ENCODE data around the gene CCDC112.

GRCh38 chr5:115236599-115236998 lies 59.9 kb downstream of the CCDC112 start:
- TF ChIP-seq TCF12 (IDR thresholded peaks at IDR 0.05; ENCODE audit: low read depth) = no peak
- TF ChIP-seq EGR1 (IDR thresholded peaks at IDR 0.05) = no peak
- TF ChIP-seq FOXM1 (IDR thresholded peaks at IDR 0.05; ENCODE audit: borderline replicate concordance, low read depth) = no peak
- TF ChIP-seq EP300 (IDR thresholded peaks at IDR 0.05; ENCODE audit: borderline replicate concordance) = no peak
- no peak for TF ChIP-seq USF1 (IDR thresholded peaks at IDR 0.05)
- no peak for TF ChIP-seq TAF1 (IDR thresholded peaks at IDR 0.05; ENCODE audit: low read depth)
- no peak for TF ChIP-seq CREB1 (IDR thresholded peaks at IDR 0.05; ENCODE audit: low read depth)
- no peak for TF ChIP-seq NFIC (IDR thresholded peaks at IDR 0.05)
- no peak for TF ChIP-seq TEAD4 (IDR thresholded peaks at IDR 0.05)
- no peak for TF ChIP-seq REST (IDR thresholded peaks at IDR 0.05; ENCODE audit: low read depth)
- TF ChIP-seq ZBTB7A (IDR thresholded peaks at IDR 0.05; ENCODE audit: low read depth) = no peak
- TF ChIP-seq RAD21 (IDR thresholded peaks at IDR 0.05; ENCODE audit: low read depth) = no peak
- no peak for TF ChIP-seq MAX (IDR thresholded peaks at IDR 0.05)

All from Ishikawa (cell line).